Eye (tissue), 1 donor: Measurements from ENCODE around the gene SEC22C.
"Not testable (repeated sequence)": the region's sequence is repeated elsewhere in the genome, so short reads cannot be mapped to it uniquely, and the experiment has no call there.

Source experiments
- DNase-seq: peaks from one replicate; pipeline ENCODE4 v3.0.0-alpha.2; 2015

Gene SEC22C

GRCh38 chr3:42579346-42579745 is 2.4 kb downstream of the SEC22C start:
- DNase-seq, result not testable (repeated sequence)

- no peak for DNase-seq
Measured at GRCh38 chr3:42578054-42578453, 3.7 kb downstream of the SEC22C start.

DNA sequence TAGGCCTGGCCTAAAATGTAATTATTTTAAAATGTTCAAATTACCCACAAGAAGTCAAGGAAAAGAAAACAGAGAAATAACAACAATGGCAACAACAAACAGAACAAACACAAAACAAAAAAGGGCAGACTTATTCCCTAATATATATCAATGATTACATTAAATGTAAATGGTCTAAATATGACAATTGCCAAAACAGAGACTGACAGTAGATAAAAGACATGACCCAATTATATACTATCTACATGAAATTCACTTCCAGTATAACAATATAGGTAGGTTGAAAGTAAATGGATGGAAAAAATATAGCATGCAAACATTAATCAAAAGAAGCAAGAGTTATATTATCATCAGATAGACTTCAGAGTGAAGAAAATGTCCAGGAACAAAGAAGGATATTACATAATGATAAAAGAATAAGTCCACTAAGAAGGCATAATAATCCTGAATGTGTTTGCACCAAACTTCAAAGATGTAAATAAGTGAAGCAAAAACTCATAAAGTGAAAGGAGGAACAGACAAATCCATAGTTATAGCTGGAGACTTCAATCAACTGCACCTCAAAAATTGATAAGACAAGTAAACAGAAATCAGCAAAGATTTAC is 6.5 kb downstream of the SEC22C start:
- no peak for DNase-seq

GRCh38 chr3:42572278-42572677 is 9.5 kb downstream of the SEC22C start:
- DNase-seq, result no peak

DNA sequence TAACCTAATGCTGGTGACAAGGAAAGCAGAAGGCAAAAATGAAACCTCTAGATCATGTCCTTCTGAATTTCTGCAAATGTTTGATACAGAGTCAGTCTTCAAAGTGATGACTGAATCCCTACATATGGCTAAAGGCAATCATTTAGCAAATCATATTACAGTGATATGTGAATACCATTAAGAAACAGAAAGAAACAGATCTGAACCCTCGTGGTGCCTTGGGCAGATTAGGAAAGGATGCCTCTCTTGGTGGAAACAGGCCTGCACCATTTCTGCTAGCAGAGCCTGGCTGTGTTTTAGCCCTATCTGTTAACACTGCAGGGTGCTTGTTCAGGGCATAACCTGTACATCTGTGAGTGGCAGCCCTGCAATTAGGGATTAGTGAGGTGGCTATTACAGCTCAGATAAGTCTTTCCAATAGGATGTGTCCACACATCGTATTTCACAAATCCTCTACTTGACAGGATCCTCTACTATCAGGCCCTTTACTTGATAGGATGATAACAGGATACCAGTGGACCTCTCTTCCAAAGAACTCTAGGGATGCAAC is 12.1 kb downstream of the SEC22C start:
- DNase-seq, result no peak

DNA sequence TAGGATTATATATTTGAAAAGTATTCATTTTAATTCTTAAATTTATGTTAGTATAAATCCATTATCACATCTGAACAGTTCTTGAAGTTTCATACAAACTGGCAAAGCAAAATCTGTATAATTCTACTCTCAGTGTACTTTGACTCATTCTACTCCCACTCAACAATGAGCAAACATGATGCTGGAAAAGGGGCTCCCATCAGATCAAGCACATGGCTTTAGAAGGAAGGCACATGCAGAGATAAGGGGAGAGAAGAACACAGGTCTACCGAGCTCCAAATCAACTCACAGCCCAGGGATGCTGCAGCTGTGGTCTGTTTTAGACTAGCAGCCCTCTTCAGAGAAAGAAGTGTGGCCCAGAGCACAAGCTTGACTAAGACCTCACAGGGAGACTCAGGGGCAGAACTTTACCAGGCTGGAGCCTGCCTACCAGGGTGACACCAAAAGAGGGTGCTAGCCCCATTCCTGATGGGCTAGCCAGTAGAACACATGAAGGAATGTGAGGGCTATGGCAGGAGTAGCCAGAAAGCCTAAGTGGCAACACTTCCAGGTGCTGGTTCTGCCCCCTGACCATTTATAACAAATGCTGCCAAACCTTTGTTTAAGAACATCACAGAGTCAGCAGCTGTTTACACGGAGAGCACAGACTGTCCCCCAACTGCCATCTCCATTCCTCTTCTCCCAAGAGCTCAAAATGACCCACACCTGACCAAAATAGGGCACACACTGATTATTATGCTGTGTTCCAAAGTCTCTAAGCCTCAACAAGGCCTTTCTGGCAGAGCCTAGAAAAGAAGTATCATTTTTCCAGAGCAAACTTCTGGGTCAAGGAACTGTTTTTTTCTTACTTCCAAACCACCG is 19.5 kb downstream of the SEC22C start:
- DNase-seq, result no peak

DNA sequence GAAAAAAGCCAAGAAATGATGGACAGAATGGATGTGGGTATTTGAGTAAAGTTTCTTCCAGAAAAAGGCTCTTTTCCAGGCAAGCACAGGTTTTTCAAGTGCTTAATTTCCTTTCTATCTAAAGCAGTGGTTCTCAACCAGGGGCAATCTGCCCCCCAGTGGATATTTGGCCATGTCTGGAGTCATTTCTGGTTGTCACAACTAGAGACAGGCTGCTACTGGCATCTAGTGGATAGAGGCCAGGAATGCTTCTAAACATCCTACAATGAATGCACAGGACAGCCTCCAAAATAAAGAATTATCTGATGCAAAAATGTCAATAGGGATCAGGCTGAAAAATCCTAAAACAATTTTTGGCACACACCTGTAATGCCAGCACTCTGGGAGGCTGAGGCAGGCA is 23.9 kb downstream of the SEC22C start:
- DNase-seq, result no peak

- DNase-seq, result not testable (repeated sequence)
Measured at GRCh38 chr3:42556817-42557216, 24.9 kb downstream of the SEC22C start.

GRCh38 chr3:42556089-42556632 is 25.6 kb downstream of the SEC22C start:
- DNase-seq, result no peak

DNA sequence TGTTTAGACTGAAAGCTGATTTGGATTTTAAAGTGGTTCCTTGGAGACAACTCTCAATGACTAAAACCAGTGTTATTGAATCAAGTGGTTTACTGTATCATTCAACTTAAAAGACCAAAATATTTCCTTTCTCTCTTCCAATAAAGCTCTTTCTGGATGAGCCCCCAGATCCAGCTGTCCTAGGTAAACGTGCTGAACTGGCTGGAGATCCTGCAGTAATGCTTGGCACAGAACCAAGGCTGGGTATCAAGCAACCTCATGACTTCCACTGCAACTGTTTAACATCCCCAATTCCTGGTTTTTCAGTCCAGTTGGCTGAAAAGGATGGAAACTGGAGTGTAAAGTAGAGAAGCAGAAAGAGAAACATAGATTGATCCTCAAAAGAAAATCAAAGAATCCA is 28.9 kb downstream of the SEC22C start:
- DNase-seq, result no peak

DNA sequence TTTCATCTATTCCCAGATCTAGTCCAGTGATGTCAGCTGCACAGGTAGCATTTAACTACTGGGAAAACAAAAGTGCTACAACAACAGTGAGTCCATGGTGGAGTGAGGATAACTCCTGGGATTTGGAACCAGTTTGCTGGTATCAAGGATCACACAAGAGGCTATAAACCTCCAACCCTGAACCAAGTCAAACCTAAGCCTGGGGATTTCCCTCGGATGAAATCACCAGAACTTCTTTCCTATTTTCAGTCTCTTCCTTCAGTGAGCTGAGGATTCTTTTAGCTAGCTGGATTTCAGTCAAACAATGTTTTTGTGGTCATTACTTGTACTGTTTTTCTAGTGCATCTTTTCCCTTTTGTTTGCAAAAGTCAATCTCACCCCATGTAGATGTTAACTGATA is 31.5 kb downstream of the SEC22C start:
- no peak for DNase-seq

GRCh38 chr3:42549131-42549530 is 32.6 kb downstream of the SEC22C start:
- no peak for DNase-seq

DNA sequence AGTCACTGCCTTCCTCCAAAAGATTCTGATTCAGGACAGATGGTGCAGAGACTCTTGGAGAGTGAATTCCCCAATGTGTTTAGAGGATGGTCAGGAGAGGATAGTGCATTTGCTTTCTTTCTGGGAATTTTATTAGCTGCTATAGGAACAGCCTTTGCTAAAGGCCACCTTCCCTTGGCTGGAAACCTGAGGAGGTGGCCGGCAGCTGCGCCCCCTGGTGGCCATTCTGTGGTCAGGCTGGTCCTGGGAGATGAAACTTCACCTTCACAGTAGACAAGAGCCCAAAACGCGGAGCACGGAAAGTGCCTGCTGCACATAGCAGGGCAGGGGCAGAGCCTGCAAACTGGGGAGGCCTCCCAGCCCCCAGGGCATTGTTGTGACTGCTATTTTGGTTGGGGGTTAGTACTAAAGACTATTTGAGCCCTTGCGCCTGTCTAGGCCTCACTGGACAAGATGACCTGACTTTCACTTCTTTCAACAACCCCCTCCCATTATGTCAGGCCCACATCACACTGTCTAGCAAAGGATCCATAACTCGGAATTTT is 34.3 kb downstream of the SEC22C start:
- DNase-seq, result peak; percentile 80

DNA sequence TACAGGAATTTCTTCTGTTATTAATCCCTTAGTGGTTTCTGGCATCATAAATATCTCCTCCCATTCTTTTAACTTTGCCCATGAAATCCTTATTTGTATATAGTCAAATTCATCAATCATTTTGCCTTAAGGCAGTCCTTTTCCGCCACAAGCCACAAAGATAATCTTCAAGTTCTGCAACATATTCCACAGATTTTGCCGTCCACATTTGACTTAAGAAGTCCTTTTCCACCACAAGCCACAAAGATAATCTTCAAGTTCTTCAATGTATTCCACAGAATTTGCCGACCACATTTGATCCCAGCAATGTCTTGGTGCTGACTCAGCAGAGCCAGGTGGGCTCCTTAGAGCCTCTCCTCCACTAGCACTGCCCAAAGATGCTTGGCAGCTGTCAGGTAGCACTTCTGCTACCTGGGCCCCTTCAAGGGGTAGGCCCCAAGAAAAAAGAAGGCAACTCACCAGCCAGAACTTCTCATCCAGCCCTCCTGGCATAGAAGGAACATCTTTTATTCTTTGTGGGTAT is 35.0 kb downstream of the SEC22C start:
- no peak for DNase-seq

DNA sequence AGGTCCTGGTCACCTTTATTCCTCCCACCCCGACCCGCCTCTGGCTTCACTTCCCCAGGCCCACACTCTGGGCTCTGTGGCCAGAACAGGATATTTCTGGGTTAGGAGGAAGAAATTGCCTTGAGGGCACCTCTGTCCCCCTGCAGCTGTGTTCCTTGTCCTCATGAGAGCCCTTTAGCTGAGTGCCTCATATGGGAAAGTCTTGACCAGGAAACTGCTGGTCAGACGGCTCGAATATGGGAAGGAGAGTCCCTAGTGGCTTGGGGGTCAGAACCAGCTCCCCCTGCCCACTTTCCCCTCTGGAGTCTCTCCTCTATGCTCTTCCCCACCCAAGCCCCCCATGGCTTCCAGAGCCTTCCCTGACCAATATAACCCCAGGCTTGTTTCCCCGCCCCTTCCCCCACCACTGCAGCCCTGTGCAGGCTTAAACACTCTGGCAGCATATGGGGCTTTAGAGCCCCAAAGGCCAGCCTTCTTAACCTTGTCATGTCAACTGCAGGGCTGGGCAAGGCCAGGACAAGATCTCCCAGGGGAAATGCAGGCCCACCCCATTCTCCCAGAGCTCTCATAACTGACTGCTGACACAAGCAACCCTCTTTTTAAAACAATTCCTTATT is 36.4 kb downstream of the SEC22C start:
- DNase-seq, result no peak

- no peak for DNase-seq
Measured at GRCh38 chr3:42544492-42545283, 37.1 kb downstream of the SEC22C start.

GRCh38 chr3:42541079-42541478 is 40.7 kb downstream of the SEC22C start:
- no peak for DNase-seq

GRCh38 chr3:42539871-42540714 is 41.7 kb downstream of the SEC22C start:
- DNase-seq, result peak; percentile 47

- no peak for DNase-seq
Measured at GRCh38 chr3:42537350-42537749, 44.4 kb downstream of the SEC22C start.

DNA sequence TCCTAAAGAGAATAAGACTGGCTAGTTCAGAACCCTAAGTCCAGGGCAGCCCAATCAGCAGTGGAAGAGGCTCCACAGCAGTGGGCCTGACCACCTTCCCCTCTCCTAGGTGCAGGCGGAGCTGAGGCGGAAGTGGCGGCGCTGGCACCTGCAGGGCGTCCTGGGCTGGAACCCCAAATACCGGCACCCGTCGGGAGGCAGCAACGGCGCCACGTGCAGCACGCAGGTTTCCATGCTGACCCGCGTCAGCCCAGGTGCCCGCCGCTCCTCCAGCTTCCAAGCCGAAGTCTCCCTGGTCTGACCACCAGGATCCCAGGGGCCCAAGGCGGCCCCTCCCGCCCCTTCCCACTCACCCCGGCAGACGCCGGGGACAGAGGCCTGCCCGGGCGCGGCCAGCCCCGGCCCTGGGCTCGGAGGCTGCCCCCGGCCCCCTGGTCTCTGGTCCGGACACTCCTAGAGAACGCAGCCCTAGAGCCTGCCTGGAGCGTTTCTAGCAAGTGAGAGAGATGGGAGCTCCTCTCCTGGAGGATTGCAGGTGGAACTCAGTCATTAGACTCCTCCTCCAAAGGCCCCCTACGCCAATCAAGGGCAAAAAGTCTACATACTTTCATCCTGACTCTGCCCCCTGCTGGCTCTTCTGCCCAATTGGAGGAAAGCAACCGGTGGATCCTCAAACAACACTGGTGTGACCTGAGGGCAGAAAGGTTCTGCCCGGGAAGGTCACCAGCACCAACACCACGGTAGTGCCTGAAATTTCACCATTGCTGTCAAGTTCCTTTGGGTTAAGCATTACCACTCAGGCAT is 45.6 kb downstream of the SEC22C start:
- no peak for DNase-seq
